ENCODE data around the gene APOA1. TPM values are rescaled to one million over a fixed set of nuclear protein-coding genes. Genes with fewer than 3 reads are reported as not detected.

Gene APOA1
- polyA plus RNA-seq, 1 donor (not counting 4 experiments of a cell fraction or from before 2014, with no cell fraction given): not detected

DNA sequence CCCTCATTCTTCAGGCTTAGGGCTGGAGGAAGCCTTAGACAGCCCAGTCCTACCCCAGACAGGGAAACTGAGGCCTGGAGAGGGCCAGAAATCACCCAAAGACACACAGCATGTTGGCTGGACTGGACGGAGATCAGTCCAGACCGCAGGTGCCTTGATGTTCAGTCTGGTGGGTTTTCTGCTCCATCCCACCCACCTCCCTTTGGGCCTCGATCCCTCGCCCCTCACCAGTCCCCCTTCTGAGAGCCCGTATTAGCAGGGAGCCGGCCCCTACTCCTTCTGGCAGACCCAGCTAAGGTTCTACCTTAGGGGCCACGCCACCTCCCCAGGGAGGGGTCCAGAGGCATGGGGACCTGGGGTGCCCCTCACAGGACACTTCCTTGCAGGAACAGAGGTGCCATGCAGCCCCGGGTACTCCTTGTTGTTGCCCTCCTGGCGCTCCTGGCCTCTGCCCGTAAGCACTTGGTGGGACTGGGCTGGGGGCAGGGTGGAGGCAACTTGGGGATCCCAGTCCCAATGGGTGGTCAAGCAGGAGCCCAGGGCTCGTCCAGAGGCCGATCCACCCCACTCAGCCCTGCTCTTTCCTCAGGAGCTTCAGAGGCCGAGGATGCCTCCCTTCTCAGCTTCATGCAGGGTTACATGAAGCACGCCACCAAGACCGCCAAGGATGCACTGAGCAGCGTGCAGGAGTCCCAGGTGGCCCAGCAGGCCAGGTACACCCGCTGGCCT lies 7.1 kb downstream of the APOA1 start:
- no peak overlapping the region for H3K9ac ChIP-seq (ENCODE audit: control insufficient read depth, extremely low read depth, insufficient read depth, low read length)
- no peaks in the 10 kb centered on the region for H3K9me3 ChIP-seq (ENCODE audit: control insufficient read depth, low read depth, low read length)
- TF ChIP-seq EZH2 (IDR thresholded peaks at IDR 0.05; ENCODE audit: low read length): no peak
- TF ChIP-seq, protein P1, sequence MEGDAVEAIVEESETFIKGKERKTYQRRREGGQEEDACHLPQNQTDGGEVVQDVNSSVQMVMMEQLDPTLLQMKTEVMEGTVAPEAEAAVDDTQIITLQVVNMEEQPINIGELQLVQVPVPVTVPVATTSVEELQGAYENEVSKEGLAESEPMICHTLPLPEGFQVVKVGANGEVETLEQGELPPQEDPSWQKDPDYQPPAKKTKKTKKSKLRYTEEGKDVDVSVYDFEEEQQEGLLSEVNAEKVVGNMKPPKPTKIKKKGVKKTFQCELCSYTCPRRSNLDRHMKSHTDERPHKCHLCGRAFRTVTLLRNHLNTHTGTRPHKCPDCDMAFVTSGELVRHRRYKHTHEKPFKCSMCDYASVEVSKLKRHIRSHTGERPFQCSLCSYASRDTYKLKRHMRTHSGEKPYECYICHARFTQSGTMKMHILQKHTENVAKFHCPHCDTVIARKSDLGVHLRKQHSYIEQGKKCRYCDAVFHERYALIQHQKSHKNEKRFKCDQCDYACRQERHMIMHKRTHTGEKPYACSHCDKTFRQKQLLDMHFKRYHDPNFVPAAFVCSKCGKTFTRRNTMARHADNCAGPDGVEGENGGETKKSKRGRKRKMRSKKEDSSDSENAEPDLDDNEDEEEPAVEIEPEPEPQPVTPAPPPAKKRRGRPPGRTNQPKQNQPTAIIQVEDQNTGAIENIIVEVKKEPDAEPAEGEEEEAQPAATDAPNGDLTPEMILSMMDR (optimal IDR thresholded peaks at IDR 0.05 in 1 of 3, IDR thresholded peaks at IDR 0.05 in 1 of 3, conservative IDR thresholded peaks at IDR 0.05 in 1 of 3; ENCODE audit: extremely low read depth in 1 of 3, insufficient read depth in 2 of 3, low read length in 3 of 3): no peak
- H3K27me3 ChIP-seq (ENCODE audit: control insufficient read depth, extremely low read depth, insufficient read depth, low read length): no peaks in the 10 kb centered on the region
- H3K9me1 ChIP-seq (ENCODE audit: control insufficient read depth, extremely low read depth, insufficient read depth, low read length): no peaks in the 10 kb centered on the region
- H3K4me3 ChIP-seq (ENCODE audit: control insufficient read depth in 2 of 3, extremely low read depth in 1 of 3, insufficient read depth in 2 of 3, low read depth in 1 of 3, low read length in 3 of 3): no peak overlapping the region
- H4K20me1 ChIP-seq (ENCODE audit: control insufficient read depth, extremely low read depth, insufficient read depth, low read length): no peaks in the 10 kb centered on the region
- dilution Hi-C loops (cut with MboI; ENCODE audit: extremely low pct_ligation_motif_present, low sequenced_read_pairs): no loop called here
- FAIRE-seq: no peak
- H3K27ac ChIP-seq (ENCODE audit: control insufficient read depth, insufficient read depth, low read length): no peak overlapping the region
- H3K79me2 ChIP-seq (ENCODE audit: control insufficient read depth, insufficient read depth, low read length): no peaks in the 10 kb centered on the region
- H3K4me1 ChIP-seq (ENCODE audit: control insufficient read depth, extremely low read depth, insufficient read depth, low read length): no peaks in the 10 kb centered on the region
- H3K36me3 ChIP-seq (ENCODE audit: control insufficient read depth in 2 of 2, extremely low read depth in 1 of 2, insufficient read depth in 2 of 2, low read length in 2 of 2): no peaks in the 10 kb centered on the region
- DNase-seq (ENCODE audit: low read depth, low spot score): no peak
- no peak overlapping the region for H2AFZ ChIP-seq (ENCODE audit: control insufficient read depth, low read length)
- no peak overlapping the region for H3K4me2 ChIP-seq (ENCODE audit: control insufficient read depth, extremely low read depth, insufficient read depth, low read depth, low read length)

DNA sequence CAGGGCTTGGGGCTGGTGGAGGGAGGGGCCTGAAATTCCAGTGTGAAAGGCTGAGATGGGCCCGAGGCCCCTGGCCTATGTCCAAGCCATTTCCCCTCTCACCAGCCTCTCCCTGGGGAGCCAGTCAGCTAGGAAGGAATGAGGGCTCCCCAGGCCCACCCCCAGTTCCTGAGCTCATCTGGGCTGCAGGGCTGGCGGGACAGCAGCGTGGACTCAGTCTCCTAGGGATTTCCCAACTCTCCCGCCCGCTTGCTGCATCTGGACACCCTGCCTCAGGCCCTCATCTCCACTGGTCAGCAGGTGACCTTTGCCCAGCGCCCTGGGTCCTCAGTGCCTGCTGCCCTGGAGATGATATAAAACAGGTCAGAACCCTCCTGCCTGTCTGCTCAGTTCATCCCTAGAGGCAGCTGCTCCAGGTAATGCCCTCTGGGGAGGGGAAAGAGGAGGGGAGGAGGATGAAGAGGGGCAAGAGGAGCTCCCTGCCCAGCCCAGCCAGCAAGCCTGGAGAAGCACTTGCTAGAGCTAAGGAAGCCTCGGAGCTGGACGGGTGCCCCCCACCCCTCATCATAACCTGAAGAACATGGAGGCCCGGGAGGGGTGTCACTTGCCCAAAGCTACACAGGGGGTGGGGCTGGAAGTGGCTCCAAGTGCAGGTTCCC lies 7.8 kb downstream of the APOA1 start, which contains the start of gene APOC3:
Gene APOC3, plus strand, starts transcription at position 383 of the 659 bp plus-strand sequence. CDS start 676 bp downstream, outside the sequence.
- H3K4me2 ChIP-seq (ENCODE audit: control insufficient read depth, extremely low read depth, insufficient read depth, low read depth, low read length): no peak within 1 kb of the TSS
- H3K9ac ChIP-seq (ENCODE audit: control insufficient read depth, extremely low read depth, insufficient read depth, low read length): no peak within 1 kb of the TSS
- no peak within 1 kb of the TSS for H3K27ac ChIP-seq (ENCODE audit: control insufficient read depth, insufficient read depth, low read length)
- DNase-seq (ENCODE audit: low read depth, low spot score): no peak
- no peaks in the 10 kb centered on the region for H3K4me1 ChIP-seq (ENCODE audit: control insufficient read depth, extremely low read depth, insufficient read depth, low read length)
- TF ChIP-seq EZH2 (IDR thresholded peaks at IDR 0.05; ENCODE audit: low read length): no peak
- TF ChIP-seq, protein P1 (optimal IDR thresholded peaks at IDR 0.05 in 1 of 3, IDR thresholded peaks at IDR 0.05 in 1 of 3, conservative IDR thresholded peaks at IDR 0.05 in 1 of 3; ENCODE audit: extremely low read depth in 1 of 3, insufficient read depth in 2 of 3, low read length in 3 of 3): no peak
- H3K4me3 ChIP-seq (ENCODE audit: control insufficient read depth in 2 of 3, extremely low read depth in 1 of 3, insufficient read depth in 2 of 3, low read depth in 1 of 3, low read length in 3 of 3): no peak within 1 kb of the TSS
- H2AFZ ChIP-seq (ENCODE audit: control insufficient read depth, low read length): no peak within 1 kb of the TSS
- dilution Hi-C loops (cut with MboI; ENCODE audit: extremely low pct_ligation_motif_present, low sequenced_read_pairs): no loop called here
- FAIRE-seq: no peak
- no peaks in the 10 kb centered on the region for H3K27me3 ChIP-seq (ENCODE audit: control insufficient read depth, extremely low read depth, insufficient read depth, low read length)
- H3K9me1 ChIP-seq (ENCODE audit: control insufficient read depth, extremely low read depth, insufficient read depth, low read length): no peaks in the 10 kb centered on the region
- H4K20me1 ChIP-seq (ENCODE audit: control insufficient read depth, extremely low read depth, insufficient read depth, low read length): no peaks in the 10 kb centered on the region
- H3K9me3 ChIP-seq (ENCODE audit: control insufficient read depth, low read depth, low read length): no peaks in the 10 kb centered on the region
- H3K79me2 ChIP-seq (ENCODE audit: control insufficient read depth, insufficient read depth, low read length): no peaks in the 10 kb centered on the region
- no peaks in the 10 kb centered on the region for H3K36me3 ChIP-seq (ENCODE audit: control insufficient read depth in 2 of 2, extremely low read depth in 1 of 2, insufficient read depth in 2 of 2, low read length in 2 of 2)
